ENCODE data around the gene COL26A1. TPM values are rescaled to one million over a fixed set of nuclear protein-coding genes. Genes with fewer than 3 reads are reported as not detected.
"Not testable (repeated sequence)": the region's sequence is repeated elsewhere in the genome, so short reads cannot be mapped to it uniquely, and the experiment has no call there.

COL26A1 gene
- total RNA-seq, 1 experiment from 2014 or later, result not detected

- DNase-seq (ENCODE audit: low read depth), result not testable (repeated sequence)
These were observed 128.8 kb downstream of the COL26A1 start for GRCh38 chr7:101491442-101491841.

GRCh38 chr7:101494602-101495329 is 132.1 kb downstream of the COL26A1 start:
- no peak for DNase-seq (ENCODE audit: low read depth)

DNA sequence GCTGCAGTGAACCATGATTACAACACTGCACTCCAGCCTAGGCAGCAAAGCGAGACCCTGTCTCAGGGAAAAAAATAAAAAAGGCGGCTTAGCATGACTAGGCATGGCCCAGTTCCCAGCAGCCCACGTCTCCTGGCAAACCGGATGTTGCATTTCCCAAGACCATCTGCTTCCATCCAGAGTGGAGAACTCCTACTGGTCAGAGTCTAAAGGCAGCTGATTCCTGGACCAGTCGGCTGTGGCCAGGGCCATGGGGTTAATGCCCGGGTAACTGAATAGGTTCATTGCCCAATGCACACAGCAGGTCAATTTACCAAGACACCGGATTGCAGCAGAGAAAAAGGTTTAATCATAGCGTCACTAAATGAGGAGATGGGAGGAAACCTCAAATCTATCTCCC is 133.3 kb downstream of the COL26A1 start:
- DNase-seq (ENCODE audit: low read depth), result no peak

DNA sequence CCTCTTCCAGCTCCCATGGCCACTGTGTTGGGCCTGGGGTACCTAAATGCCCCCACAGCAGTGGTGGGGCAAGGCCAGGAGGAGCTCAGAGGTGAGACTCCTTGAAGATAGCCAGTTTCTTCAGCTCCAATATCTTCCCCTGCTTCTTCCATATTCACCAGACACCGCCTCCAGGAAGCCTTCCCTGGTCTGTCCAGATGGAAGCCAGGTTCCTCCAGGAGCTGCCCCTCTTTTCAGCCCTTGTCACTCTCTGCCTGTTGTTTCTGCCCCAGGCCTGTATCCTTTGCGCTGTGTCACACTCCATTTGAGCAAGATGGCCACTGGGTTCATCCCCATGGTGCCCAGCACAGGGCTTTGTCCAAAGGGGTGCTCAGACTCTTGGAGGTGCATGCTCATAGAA is 138.7 kb downstream of the COL26A1 start:
- no peak for DNase-seq (ENCODE audit: low read depth)

- DNase-seq (ENCODE audit: low read depth), result no peak
These were observed 139.9 kb downstream of the COL26A1 start for GRCh38 chr7:101502466-101503098.

GRCh38 chr7:101505510-101505909 is 142.8 kb downstream of the COL26A1 start:
- not testable (repeated sequence) for DNase-seq (ENCODE audit: low read depth)

GRCh38 chr7:101506531-101506930 is 143.9 kb downstream of the COL26A1 start:
- DNase-seq (ENCODE audit: low read depth), result peak; percentile 11

DNA sequence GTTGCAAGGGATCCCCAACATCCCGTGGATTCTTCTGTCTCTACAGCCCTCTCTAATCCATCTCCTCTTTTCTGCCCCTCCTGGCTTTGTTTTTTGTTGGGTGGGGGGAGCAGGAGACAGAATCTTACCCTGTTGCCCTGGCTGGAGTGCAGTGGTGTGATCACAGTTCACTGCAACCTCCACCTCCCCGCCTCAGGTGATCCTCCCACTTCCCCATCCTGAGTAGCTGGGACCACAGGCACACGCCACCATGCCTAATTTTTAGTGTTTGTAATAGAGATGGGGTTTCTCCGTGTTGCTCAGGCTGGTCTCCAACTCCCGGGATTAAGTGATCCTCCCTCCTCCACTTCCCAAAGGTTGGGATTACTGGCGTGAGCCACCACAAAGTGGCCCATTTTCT is 144.7 kb downstream of the COL26A1 start:
- DNase-seq (ENCODE audit: low read depth), result no peak

DNA sequence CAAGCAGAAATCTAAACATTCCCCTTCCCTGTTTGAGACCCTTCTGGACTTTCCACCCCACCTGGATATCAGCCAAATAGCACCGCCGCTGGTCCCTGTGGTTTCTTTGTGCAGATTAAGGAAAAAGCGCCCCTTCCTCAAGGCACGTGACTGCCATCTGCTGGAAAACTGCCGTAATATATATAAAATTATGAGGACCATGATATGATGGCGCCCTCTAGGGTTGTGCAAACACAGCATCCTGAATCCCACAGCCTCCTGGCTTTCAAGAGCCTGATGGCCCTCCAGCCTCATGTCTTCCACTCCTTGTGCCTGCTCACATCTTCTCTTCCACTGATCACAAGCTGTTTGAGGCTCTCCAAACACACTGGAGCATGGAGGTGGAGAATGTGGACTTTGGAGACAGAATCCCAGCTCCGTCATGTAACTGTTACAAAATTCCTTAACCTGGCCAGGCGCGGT is 145.1 kb downstream of the COL26A1 start:
- peak; percentile 48 for DNase-seq (ENCODE audit: low read depth)

DNA sequence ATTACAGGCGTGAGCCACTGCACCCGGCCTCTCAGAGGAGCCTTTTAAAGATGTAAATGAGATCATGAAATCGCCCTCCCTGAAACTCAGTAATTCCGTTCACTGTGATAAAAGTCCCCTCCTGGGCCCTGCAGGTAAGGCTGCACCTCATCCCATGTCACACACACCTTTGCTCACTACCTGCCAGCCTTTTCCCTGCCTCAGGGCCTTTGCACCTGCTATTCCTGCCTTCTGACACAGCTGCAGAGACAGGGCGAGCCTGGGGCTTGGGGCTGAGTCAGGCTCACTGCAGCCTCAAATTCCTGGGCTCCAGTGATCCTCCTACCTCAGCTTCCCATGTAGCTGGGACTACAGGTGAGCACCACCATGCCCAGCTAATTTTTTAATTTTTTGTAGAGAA is 147.6 kb downstream of the COL26A1 start:
- DNase-seq (ENCODE audit: low read depth), result no peak

DNA sequence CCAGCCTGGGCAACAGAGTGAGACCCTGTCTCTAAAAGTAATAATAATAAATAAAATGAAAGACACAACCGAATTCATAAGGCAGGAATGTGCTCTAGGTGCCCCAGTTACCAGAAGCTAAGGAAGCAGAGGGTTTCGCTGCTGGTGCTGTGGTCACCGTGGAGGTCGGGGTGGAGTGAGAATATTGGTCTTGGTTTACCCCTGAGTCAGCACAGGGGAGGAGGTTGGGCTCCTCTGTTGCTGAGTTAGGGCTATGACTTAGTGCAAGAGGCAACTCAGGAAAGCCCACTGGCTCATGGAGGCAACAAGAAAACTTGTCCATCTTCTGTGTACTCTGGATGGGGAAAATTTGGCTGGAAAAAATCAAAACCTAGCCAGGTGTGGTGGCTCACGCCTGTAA is 149.3 kb downstream of the COL26A1 start:
- no peak for DNase-seq (ENCODE audit: low read depth)

GRCh38 chr7:101516851-101517250 is 154.2 kb downstream of the COL26A1 start:
- DNase-seq (ENCODE audit: low read depth), result no peak

DNA sequence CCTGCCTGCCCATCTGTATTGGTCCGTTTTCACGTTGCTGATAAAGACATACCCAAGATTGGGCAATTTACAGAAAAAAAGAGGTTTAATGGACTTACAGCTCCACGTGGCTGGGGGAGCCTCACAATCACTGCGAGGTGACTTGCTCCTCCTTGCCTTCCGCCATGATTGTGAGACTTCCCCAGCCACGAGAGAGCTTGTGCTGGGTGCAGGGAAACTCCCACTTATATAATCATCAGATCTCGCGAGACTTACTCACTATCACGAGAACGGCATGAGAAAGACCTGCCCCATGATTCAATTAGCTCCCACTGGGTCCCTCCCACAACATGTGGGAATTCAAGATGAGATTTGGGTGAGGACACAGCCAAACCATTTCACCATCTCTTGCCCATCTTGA is 154.6 kb downstream of the COL26A1 start:
- no peak for DNase-seq (ENCODE audit: low read depth)

DNA sequence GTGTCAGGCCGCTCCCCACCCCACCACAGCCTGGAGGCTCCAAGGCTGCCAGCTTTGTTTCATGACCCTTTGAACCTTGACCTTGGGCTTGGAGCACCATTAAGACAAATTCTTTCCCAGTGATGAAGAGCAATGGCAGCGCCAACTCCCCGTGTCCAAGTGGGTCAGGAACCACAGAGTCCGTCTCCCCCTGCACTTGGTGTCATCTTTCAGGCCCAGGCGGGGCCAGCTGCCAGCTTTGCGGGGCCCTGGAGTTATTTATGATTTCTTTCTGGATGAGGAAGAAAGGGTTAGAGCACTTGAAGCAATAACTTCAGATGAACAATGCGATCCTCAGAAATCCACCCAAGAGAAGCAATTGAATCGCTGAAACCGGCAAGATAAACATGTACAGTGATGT is 155.7 kb downstream of the COL26A1 start:
- no peak for DNase-seq (ENCODE audit: low read depth)

- peak; percentile 65 for DNase-seq (ENCODE audit: low read depth)
These were observed 156.8 kb downstream of the COL26A1 start for GRCh38 chr7:101519324-101520023.

DNA sequence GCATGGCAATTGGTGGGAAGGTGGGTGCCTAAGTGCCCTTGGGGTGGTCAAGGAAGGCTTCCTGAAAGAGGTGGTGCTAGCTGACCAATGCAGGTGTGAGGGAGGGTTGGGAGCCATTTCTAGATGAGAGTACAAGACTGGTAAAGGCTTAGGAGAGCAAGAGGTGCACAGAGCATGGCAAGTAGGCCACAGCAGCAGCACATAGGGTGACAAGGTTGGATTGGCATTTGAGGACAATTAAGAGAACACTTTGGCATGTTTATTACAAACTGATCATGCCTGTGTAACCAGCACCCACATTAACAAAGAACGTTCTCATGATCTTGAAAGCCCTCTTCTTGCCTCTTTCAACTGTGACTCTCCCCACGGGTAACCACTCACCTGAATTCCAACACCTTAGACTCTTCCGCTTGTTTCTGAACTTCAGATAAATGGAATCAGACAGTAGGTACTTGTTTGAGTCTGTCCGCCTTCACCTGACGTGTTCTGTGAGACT is 158.8 kb downstream of the COL26A1 start:
- no peak for DNase-seq (ENCODE audit: low read depth)

DNA sequence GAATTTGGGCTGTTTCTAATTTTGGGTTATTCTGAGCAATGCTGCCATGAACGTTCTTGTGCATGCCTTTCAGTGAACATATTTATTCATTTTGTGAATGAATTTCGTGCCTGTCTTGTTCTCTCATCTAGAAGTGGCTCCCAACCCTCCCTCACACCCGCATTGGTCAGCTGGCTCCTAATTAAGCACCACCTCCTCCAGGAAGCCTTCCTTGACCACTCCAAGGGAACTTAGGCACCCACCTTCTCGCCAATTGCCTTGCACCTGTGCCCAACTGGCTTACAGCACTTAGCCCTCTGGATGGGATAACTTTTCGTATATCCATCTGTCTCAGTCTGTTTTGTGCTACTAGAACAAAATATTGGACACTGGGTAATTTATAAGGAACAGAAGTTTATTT is 159.3 kb downstream of the COL26A1 start:
- no peak for DNase-seq (ENCODE audit: low read depth)

GRCh38 chr7:101527844-101528667 is 165.4 kb downstream of the COL26A1 start:
- no peak for DNase-seq (ENCODE audit: low read depth)

DNA sequence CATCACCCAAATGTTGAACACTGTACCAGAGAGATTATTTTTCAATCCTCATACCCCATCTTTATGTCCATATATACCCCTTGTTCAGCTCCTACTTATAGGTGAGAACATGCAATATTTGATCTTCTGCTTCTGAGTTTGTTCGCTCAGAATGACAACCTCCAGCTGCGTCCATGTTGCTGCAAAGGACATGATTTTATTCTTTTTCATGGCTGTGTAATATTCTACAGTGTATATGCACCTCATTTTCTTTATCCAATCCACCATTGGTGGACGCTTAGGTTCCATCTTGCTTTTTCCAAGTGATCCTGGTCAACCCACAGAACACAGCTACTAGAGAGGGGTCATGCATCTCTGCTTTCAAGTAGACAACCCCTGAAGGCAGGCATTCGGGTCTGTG is 166.9 kb downstream of the COL26A1 start:
- DNase-seq (ENCODE audit: low read depth), result no peak

GRCh38 chr7:101531726-101532357 is 169.2 kb downstream of the COL26A1 start:
- no peak for DNase-seq (ENCODE audit: low read depth)

Data from LHCN-M2 (cell line).